Measurements from ENCODE around the gene ROBO1. TPM values are rescaled to one million over a fixed set of nuclear protein-coding genes. Genes with fewer than 3 reads are reported as not detected.
A peak's percentile ranks its signal among the peaks of the same experiment; 100 is the strongest.

ROBO1 gene
- total RNA-seq, 1 experiment from 2014 or later = 24.7 TPM

DNA sequence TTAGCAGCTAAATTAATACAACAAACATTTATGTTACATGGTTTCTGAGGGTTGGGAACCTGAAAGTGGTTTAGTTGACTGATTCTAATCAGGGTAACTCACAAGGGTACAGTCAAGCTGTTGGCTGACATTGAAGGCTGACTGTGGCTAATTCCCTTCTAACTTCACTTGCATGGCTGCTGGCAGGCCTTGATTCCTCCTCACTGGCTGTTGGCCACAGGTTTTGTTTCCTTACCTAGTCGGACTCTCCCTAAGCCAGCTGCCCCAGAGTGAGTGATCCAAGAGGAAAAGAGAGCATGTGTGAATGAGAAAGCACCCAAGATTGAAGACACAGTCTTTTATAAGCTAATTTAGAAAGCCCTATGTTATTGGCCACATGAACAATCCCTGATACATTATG is 700.1 kb downstream of the ROBO1 start:
- no peak for DNase-seq (ENCODE audit: low spot score)

DNA sequence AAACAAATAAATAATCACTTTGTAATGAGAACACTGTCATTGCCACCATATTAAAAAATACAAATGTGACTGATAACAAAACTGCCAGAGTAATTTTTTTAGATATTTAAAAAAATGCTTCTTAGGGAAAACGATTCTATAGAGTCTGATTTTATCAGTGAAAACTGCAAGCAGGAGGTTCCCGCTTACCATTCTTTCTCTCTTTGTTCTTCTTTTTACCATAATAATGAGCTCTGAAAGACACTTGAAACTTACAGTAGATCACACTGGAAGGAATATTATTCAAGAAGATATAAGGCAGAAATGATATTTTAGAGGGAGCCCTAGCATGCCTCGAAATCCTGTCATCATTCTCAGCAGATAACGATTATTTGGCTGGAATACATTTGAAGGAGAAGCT is 701.3 kb downstream of the ROBO1 start:
- DNase-seq (ENCODE audit: low spot score) = no peak

DNA sequence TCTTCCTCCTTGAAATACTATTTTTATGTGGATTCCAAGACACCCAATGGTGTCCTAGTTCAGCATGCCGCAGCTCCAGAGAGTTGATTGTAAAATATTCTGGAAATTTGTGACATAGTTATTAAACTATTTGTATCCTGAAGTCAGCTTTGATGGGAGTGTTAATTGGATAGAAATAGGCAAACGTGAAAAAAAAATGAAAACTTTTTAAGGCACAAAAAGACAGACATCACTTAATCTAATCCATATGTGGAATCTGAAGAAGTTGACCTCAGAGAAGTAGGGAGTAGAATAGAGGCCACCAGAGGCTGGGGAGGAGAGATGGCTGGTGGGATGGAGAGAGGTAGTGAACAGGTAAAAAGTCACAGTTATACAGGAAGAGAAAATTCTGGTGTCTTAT is 704.2 kb downstream of the ROBO1 start:
- no peak for DNase-seq (ENCODE audit: low spot score)

DNA sequence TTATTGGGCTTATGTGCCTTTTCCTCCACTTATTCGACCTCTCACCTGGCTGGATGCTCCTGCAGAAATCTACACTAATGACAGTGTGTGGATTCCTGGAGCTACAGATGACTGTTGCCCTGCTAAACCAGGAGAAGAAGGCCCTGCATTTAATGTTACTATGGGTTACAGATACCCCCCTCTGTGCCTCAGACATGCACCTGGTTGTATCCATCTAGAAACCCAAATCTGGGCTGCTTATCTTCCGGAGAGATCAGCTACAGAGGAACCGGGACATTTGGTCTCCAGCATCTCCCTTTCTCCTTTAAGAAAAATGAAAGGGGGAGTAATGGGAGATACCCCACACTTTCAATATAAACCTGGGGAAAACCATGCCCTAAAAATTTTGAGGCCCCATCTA is 710.0 kb downstream of the ROBO1 start:
- no peak for DNase-seq (ENCODE audit: low spot score)

DNA sequence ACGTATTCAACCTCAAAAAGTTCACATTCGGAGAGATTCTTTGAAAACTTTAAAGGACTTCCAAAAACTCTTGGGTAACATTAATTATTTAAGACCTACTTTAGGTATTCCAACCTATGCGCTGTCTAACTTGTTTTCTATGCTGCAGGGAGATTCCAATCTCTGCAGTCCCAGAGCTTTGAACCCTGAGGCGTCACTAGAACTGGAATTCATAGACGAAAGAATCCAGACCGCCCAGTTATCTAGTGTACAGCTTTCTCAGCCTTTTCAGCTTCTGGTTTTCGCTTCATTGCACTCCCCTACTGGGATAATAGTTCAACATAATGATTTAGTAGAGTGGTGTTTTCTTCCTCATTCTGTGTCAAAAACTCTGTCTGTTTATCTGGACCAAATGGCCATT is 711.3 kb downstream of the ROBO1 start:
- no peak for DNase-seq (ENCODE audit: low spot score)

DNA sequence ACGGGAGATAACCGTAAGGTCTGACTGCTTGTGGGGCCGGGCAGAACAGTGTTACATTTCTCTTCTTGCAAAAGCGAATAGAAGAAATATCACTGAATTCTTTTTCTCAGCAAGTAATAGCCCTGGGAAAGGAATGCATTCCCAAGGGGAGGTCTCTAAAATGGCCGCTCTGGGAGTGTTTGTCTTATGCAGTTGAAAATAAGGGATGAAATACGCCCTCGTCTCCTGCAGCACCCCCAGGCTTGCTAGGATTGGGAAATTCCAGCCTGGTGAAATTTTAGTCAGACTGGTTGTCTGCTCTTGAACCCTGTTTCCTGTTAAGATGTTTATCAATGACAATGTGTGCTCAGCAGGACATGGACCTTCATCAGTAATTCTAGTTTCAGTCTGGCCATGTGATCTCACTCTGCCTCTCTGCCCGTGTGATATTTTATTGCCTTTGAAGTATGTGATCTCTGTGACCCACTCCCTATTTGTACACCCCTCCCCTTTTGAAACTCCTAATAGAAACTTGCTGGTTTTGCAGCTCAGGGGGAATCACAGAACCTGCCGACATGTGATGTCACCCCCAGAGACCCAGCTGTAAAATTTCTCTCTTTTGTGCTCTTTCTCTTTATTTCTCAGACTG is 715.6 kb downstream of the ROBO1 start:
- no peak for DNase-seq (ENCODE audit: low spot score)

DNA sequence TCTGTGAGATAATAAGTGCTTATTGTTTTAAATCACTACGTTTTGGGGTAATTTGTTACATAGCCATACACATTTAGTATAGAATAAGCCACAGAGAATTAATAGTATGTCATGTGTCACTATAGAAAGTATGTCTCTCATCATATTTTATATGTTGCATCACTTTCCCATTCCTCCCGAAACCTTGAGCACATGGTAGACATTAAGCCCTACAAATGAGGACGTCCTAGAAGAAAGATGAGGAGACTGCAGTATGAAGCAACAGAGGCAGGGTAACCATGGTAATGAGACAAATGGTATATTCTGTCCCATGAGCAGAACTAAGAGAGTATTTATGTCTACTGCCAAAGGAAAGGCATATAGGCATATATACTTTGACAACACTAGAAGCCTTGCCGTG is 720.2 kb downstream of the ROBO1 start:
- no peak for DNase-seq (ENCODE audit: low spot score)

DNA sequence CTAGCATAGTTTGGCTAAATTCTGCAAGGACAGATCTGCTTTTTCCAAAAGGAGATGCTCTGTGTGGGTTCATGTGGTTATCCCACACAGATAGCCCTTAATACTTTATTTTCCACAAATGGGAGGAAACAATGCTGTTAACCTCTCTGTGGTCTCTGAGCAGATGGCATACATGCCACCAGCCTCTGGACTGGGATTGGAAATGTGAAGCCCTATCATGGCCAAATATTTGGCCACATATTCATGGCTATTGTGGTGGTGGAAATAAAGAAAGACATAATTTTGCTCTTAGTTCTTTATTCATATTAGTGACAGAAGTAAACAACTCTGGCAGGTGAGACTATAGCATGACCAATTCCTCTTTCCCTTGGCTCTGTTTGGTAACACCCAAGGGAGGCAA is 726.2 kb downstream of the ROBO1 start:
- no peak for DNase-seq (ENCODE audit: low spot score)

DNA sequence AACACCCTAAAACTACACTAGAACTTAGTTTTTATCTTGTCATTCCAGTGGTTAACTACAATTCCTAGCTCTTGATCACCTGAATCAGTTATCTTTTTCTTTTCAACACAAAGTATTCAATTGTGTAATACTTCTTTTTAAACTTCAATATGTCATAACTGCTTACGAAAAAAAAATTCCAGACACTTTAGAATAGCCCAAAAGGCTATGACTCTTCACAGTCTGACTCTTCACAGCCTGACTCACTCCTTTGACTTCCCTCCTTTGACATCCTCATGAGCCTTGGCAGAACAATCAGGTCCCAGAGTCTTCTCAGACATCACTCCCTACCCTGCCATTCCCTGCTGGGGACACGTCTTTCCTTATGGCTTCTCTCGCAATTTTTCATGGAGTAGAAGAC is 727.1 kb downstream of the ROBO1 start:
- no peak for DNase-seq (ENCODE audit: low spot score)

DNA sequence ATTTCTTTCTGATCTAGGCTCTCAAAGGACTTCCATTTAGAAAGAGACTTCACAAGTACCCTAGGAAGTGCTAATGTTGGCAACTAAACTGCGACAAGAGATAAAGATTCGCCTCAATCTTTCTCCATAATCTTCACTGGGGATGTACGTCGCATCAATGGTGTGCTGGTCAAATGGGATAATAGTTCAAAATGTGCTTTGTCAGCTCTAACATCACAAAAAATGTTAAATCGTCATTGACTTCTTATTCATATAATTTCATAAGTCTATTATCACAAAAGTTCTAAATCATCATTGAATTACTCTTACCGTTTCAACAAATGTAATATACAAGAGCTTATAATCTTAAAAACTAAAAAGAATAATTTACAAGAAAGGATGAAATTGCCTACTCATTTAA is 727.7 kb downstream of the ROBO1 start:
- no peak for DNase-seq (ENCODE audit: low spot score)

DNA sequence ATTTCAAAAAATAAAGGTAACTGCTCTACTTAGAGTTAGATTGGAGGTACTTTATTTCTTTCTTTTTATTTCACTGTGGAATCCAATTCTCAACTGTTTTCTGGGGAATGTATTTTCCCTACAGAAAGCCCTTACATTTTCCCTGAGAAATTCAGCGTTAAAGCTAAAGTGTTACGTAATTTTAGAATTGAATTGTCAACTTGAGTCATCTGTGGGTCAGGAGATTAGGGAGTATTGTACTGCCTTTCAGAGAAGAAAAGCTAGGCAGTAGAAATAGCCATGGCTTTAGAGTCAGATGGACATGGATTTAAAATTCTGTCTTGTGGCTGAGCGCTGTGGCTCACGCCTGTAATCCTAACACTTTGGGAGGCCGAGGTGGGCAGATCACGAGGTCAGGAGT is 728.6 kb downstream of the ROBO1 start:
- DNase-seq (ENCODE audit: low spot score) = no peak

DNA sequence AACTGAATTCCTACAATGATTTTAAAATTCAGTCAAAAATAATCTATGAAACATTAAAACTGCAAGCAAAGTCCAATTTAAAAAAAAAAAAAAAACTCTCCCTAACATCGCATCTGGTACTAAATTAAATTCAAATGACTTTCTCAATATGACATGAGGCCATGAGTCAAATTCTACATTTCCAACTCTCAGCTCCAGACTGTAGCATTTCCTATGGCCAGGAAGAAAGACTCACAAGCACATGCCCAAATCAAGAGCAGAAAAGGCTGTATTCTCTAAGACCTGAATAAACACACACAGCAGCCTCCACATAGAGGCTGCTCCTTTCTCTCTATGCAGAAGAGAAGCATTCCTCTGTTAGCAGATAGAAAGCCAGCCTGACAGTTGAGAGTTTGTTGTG is 729.2 kb downstream of the ROBO1 start:
- no peak for DNase-seq (ENCODE audit: low spot score)

DNA sequence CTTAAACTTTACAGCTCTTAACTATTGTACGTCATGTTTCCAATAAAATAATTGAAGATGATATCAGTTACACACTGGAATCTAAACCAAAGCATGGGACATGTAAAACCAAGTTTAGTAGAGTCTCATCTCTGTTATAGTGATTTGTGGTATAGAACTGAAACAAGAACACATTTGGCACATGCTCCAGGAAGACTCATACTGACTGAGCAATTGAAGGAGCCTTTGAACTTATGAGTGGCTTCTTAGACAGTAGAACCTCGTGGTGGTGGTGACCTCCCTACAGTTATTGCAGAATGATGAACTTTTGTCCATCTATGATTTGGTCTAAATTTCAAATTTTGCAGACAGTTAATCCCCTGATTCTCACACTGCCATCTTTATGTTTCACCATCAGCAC is 729.7 kb downstream of the ROBO1 start:
- no peak for DNase-seq (ENCODE audit: low spot score)

DNA sequence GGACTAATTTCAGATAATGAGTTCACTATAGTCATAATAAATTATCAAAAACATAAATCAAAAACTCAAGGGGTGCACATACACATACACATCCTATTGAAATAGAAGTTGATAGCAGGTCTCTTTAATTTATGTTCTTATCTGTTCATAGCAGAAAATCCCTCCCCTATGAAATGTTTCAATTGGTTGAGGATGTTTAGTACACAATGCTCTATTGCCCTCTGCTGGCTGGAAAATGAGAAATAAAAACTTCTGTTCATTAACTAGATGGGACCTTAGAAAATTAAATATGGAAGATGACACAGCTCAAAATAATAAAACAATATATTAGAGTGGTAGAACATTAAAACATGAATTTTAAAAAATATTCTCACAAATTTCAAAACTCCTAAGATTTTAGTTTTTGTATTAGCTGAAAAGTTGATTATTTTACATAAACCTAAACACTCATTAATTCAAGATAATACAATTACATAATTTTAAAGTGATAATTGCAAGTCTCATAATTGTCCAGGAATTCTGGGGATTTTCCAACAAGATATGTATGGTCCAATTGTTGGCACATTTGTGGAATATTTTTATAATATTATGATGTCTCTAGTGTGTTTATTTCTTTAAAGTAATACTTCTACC is 735.0 kb downstream of the ROBO1 start:
- peak; percentile 37 for DNase-seq (ENCODE audit: low spot score)

DNA sequence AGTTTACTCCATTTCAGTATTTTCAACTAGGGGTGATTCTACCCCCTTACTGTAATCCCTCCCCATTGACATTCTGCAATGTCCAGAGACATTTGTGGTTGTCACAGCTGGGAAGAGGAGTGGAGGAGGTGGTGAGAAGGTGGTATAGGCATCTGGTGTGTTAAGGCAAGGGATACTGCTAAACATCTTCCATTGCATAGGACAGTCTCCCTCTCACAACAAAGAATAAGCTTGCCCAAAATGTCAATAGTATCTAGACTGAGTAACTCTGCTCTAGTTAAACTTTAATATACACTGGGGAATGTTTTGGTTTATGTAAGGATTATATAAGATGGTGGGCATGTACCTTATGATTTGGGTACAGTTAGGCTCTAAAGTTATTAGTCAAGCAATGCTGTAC is 737.6 kb downstream of the ROBO1 start:
- DNase-seq (ENCODE audit: low spot score) = no peak

DNA sequence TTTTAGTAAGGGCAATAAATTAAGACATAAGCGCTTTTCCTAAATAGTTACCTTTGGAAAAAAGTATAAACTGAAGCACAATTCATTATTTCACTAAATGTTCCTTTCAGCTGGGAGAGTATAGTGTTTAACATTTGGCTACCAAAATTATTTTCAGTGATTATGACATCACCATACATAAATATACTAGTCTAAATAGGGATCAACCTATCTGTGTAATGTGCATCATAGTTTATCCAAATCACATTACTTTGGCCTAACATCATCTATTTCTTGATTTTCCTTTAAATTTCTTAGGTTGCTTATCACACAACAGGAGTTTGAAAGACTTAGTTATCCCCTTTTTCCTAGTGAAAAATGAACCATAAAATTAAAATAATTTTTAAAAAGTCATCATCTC is 738.9 kb downstream of the ROBO1 start:
- no peak for DNase-seq (ENCODE audit: low spot score)

DNA sequence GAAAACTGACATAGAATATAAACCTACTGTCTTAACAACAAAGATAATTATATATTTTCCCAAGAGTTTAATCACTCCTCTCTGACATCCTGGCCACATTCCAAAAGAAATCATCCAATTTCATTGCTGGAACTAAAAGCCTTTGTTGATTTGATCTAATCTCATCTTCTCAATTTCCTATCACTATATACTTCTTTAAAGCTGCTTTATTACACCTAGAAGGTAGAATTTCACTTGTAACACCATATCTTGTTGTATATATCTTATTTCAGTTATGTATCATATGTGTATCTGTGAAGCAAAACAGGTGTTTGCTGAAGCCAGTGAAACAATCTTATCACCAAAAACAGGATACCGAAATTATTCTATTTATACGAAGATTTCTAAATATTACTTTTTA is 740.2 kb downstream of the ROBO1 start:
- no peak for DNase-seq (ENCODE audit: low spot score)

DNA sequence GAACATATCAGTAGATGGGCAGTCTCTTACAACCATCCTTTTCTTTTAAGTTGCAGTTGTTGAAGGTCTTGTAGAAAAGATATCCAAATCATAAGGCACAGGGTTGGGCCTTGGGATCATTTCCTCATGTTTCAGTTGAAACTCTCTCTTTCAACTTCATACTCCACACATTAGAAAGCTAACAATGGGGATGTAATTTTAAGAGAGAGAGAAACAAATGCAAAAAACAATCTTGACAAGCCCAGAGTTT is 747.9 kb downstream of the ROBO1 start:
- no peak for DNase-seq (ENCODE audit: low spot score)

DNA sequence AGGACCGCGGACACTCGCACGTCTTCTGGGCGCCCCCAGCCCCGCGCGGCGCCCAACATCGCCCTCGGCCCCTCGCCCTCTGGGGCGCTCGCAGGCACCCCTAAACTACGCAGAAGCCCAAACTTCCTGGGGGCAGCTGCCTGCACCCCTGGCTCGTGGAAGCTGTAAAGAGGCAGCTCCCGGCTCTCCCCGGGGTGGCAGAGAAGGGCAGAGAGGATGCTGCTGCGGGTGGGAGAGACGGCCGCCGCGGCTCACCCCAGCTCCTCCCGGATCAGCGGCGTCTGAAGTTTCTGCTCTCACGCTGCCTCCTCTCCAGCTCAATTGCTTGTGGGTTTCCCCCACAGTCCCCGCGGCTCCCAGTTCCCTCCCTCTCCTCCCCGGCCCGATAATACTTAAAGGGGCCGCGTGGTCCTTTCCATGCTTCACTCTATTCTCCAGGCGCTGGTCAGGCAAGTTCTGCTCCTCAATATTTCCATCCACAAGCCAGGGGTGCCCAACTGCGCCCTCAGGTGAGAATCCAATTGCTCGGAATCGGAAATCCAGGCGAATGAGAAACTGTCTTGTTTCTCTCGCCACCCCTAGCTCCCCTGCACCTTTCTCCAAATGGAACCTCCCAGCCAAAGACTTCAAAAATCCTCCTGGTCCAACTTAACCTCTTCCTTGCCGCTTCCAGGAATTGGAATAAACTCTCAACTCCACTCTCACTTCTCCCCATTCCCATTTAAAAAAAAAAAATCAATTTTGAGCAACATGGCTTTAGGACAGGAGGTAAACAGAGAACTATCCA is 748.5 kb downstream of the ROBO1 start:
- DNase-seq (ENCODE audit: low spot score) = peak; percentile 81

DNA sequence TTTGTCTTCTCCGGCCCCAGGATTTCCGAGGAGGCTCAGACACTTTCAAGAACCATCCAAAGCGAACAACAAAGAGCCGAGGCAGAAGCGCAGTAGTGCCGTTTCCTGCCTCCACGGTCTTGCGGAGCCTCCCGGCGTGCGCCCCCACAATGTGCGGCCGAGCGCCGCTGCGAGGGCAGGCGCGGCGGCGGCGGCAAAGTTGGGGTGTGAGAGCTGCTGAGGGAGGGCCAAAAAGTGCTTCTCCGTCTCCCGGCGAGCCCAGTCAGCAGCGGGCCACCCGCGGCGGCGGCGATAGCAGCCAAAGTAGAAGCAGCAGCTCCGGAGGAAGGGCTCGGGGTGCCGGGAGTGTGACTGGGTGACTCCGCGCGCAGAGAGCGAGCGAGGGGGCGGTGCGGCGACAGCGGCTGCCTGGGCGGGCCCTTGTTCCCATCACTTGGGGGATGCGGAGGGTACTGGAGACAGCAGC is 749.1 kb downstream of the ROBO1 start:
- DNase-seq (ENCODE audit: low spot score) = peak; percentile 12

DNA sequence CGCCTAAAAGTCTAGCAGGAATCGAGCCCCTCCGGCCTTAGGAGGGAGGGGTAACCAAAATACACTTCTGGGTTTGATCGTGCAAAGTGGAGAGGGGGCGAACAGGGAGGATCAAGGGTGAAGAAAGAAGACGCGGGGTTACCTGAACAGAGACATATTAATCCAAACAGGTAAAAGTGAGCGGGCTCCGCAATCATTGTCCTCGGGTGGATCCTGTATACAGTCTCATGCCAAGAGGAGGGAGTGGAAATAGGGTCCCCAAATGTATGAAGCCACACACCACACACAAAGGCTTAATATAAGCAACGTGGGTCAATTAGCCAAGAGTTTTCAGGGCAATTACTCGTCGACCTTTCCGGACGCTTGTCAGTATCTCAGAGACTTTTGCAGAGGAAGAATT is 749.5 kb downstream of the ROBO1 start:
- DNase-seq (ENCODE audit: low spot score) = no peak

DNA sequence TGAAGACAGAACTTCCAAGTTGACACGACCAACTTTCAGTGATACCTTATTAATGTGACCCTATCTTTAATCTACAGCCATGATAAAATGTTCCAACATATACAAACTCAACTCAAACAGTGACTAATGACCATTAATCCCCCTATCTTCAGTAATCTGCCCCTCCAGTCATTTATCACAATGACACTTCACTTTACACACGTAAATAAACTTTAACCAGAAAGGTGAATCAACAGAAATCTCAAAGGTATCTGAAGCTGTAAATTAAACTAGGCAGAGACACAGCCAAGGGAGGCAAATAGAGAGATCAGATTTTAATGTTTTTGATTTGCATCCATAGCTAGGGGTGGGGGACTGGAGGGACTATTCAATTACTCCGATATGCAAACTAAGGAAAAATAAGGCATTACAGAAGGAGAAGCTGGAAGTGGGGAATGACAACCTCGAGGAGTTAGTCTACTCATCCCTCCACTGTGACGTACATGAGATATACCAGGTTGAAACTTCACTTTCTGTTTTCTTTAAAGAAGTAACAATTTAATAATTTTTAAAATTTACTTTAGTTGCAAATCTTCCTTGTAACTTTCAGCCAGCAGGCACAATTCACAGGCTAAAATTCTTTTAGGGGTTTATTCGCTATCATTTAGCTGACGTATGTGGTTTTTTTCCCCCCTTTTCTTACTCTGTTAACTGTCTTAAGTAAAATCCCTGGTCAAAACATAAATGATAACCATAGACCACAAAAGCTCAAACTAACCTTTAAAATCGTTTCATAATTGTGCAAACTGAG is 751.0 kb downstream of the ROBO1 start:
- no peak for DNase-seq (ENCODE audit: low spot score)

DNA sequence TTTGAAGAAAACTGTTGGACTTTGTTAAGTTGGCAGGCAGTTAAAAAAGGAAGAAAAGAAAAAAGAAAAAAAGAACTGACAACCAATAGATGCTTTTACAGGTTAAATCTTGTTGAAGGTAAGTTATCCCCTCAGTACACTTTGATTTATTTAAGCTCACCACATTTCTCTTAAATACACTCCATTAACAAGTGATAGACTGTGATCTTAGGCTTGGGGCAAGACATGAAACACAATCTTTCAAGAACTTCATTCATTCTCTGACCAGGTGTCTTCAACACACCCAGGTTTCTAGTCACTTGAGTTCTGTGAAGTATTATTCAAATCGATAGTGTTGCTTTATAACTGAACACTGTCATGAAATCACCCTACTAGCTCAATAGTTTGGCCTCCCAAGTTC is 751.9 kb downstream of the ROBO1 start:
- no peak for DNase-seq (ENCODE audit: low spot score)

Measured in H4 (cell line).